Bronchial epithelial cell (primary cell): ENCODE measurements around the gene SZT2. TPM values are rescaled to one million over a fixed set of nuclear protein-coding genes. Genes with fewer than 3 reads are reported as not detected.

Experiments
- DNase-seq: peaks from one replicate; pipeline ENCODE4 v3.0.0-alpha.2; 2010; ENCODE audit warnings: low read depth
- FAIRE-seq: peaks from 2 replicates; lab custom pipeline; 2011; peaks lifted over from hg19 to GRCh38; lab: Jason Lieb, UNC
- H3K27me3 ChIP-seq: 2 replicates; pipeline ENCODE4 v1.5.1; 2011; ENCODE audit warnings: low read length; ENCODE audit not compliant: control insufficient read depth, insufficient read depth
- H3K36me3 ChIP-seq: 2 replicates; pipeline ENCODE4 v1.5.1; 2011; ENCODE audit warnings: low read length; ENCODE audit not compliant: control insufficient read depth, insufficient read depth
- H3K4me3 ChIP-seq: 2 replicates; pipeline ENCODE4 v1.5.1; 2011; ENCODE audit warnings: mild to moderate bottlenecking, low read depth, low read length, control low read depth
- total RNA-seq: library from RNA; depleted of rRNA; stranded (reverse); fragments of >200 nt; gene quantifications from 2 replicates; pipeline ENCODE4 v1.2.1, GENCODE V29; 2014
- TF ChIP-seq, protein P1 (sequence below): IDR thresholded peaks from 2 replicates; pipeline ENCODE4 v1.5.1; 2011; ENCODE audit warnings: mild to moderate bottlenecking, moderate library complexity, low read length, control low read depth, inconsistent platforms; ENCODE audit not compliant: insufficient read depth, severe bottlenecking

SZT2 gene
- 12.6 and 16.5 TPM in 2 replicates for total RNA-seq

DNA sequence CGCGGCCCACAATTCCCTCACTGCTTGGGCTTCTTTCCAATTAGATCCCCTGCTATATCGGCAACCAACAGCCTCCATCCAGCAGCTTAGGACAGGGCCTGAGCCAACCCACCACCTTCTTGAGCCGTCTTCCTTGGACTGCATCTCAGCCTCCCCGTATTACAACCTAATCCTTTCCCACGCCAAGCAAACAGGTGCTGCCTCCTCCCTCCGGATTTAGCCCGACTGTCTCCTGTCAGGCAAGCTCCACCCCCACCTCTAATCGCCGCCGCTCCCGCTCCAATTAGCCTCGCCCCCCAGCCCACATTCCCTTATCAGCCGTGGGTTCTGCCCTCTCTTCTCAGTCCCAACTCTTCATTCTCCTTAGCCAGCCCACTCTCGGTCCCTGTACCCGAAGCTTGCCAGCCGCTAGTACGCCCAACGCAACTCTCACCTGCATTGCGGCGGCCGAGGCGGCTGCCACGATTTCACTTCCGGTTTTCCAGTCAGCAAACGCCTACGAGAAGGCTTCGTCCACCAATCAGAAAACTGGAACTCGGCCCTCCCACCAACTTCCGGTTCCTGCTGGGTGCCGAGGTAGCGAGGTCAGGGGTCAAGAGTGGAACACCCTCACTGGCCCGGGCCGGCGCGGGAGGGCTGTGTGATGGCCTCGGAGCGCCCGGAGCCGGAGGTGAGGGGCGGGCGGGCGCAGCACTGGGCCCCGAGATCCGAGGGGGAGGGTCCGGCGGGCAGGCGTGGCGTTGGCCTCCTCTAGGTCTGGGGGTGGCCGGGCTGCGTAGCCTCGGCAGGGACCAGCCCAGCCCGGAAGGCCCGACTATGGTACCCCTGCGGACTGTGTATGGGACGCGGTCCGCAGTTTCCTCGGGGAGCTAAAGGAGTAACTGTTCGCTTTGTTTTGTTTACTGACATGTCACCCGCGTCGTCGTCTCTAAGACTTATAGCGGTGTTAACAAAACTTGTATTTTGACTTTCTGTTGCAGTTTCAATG lies at the start of gene SZT2, which contains the start of gene MED8:
Gene SZT2, plus strand, starts transcription at position 574 of the 988 bp plus-strand sequence. Its CDS starts 70 bp downstream, at position 644.
Gene MED8, minus strand, starts transcription at position 475 of the 988 bp plus-strand sequence. Its CDS starts 36 bp downstream, at position 439.
- TF ChIP-seq, protein P1, sequence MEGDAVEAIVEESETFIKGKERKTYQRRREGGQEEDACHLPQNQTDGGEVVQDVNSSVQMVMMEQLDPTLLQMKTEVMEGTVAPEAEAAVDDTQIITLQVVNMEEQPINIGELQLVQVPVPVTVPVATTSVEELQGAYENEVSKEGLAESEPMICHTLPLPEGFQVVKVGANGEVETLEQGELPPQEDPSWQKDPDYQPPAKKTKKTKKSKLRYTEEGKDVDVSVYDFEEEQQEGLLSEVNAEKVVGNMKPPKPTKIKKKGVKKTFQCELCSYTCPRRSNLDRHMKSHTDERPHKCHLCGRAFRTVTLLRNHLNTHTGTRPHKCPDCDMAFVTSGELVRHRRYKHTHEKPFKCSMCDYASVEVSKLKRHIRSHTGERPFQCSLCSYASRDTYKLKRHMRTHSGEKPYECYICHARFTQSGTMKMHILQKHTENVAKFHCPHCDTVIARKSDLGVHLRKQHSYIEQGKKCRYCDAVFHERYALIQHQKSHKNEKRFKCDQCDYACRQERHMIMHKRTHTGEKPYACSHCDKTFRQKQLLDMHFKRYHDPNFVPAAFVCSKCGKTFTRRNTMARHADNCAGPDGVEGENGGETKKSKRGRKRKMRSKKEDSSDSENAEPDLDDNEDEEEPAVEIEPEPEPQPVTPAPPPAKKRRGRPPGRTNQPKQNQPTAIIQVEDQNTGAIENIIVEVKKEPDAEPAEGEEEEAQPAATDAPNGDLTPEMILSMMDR, result no peak
- H3K27me3 ChIP-seq, result no peaks in the 10 kb centered on the region
- no peak for FAIRE-seq
- peak; percentile 90 for DNase-seq
- peak within 1 kb of the TSS; percentile 74 for H3K4me3 ChIP-seq
- H3K36me3 ChIP-seq, result peaks cover 15% of the 10 kb centered on the region

DNA sequence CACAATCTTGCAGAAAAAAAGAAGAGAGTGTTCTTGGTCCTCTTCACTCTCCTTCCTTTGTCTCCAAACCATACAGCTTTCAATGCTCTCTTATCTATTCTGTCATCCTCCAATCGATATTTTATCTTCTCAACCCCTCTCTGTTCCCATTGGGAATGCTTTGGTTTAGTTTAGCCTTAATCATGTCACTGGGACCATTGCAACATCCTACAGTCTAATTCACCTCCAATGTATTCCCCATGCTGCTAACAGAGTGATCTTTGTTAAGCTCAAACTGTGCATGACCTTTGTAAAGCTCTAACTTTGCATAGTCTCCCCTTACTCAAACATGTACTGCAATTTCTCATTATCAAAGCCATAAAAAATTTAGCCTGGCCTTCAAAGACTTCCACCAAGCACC lies 49.1 kb upstream of the SZT2 start:
- no peak for DNase-seq
- Histone ChIP-seq H3K4me3 (no peak overlapping the region), H3K27me3 (peaks cover 3% of the 10 kb centered on the region), H3K36me3 (no peaks in the 10 kb centered on the region)
- FAIRE-seq, result no peak
- TF ChIP-seq, protein P1, result no peak

DNA sequence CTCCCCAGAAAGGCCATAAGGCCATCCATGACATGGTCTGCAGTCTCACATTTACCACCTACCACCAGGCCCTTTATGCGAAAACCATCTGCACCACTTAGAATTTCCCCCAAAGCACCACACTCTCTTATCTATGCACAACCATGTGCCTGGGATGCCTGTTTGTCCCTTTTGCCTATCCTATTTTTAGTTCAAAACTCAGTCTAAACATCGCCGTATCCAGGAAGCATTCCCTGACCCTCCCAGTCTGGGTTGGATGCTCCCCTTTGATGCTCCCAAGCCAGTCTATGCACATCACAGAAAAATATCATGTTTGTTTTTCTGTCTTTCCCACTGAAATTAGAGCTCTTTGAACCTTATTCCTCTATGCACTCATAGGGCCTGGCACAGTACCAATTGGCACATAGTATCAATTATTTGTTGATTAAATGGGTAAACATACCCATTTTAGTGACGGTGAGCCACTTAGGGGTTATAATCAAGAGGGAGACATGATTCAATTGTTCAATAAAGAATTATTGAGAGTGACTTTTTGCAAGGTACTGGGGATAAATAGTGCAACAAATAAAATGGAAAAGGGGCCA lies 45.3 kb upstream of the SZT2 start:
- Histone ChIP-seq H3K27me3 (no peaks in the 10 kb centered on the region), H3K4me3 (no peak overlapping the region), H3K36me3 (no peaks in the 10 kb centered on the region)
- DNase-seq (no peak), FAIRE-seq (no peak)
- TF ChIP-seq, protein P1, result no peak

DNA sequence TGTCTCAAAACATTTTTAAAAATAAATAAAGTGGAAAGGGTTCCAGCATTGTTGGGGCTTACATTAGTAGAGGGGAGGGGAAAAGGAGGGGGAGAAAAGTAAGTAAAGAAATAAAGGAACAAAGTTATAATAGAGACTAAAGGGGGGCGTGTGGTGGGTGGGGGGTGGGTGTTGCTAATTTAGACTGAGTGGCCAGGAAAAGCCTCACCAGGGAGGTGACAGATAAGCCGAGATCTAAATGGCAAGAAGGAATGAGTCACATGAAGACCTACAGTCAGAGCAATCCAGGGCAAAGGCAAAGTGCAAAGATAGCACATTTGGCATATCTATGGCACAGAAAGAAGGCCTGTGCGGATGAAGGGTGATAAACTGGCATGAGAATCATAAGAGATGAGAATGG lies 44.6 kb upstream of the SZT2 start:
- Histone ChIP-seq H3K27me3 (no peaks in the 10 kb centered on the region), H3K4me3 (no peak overlapping the region), H3K36me3 (no peaks in the 10 kb centered on the region)
- TF ChIP-seq, protein P1, result no peak
- FAIRE-seq, result no peak
- DNase-seq, result peak; percentile 20

DNA sequence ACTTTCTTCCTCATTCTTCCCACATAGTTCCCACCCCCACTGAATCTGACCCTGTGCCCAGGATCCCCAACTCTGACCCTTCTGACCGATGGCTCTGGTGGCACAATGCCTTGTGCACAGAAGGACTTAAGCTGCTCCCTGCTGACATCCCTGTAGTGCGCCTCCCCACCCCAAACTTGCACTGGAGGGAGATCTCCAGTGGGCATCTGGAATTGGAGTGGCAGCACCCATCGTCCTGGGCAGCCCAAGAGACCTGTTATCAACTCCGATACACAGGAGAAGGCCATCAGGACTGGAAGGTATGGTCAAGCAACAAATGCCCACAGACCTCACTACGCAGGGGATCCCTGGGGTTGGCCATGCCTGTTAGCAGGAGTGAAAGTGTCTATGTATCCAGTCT lies 43.1 kb upstream of the SZT2 start:
- no peak for FAIRE-seq
- Histone ChIP-seq H3K27me3 (no peaks in the 10 kb centered on the region), H3K4me3 (no peak overlapping the region), H3K36me3 (no peaks in the 10 kb centered on the region)
- TF ChIP-seq, protein P1, result no peak
- no peak for DNase-seq
